OCI-LY7 (cell line): Measurements from ENCODE around the gene NHS. TPM values are rescaled to one million over a fixed set of nuclear protein-coding genes. Genes with fewer than 3 reads are reported as not detected.

Experiments used
- BruUV-seq: library from RNA; stranded (reverse); fragments of 400-500 nt; replicated peaks from 2 replicates; lab custom pipeline; 2021; lab: Mats Ljungman, UMichigan
- CTCF ChIA-PET: fragments of 300-600 bp; sonication (Branson Sonifier 250); formaldehyde crosslinking; loops from one replicate; lab custom pipeline; 2022; ENCODE audit warnings: antibody characterized with exemption; ENCODE audit not compliant: unreplicated experiment; lab: Charles Lee
- POLR2A ChIA-PET: fragments of 300-600 bp; sonication (Branson Sonifier 250); formaldehyde crosslinking; loops from one replicate; lab custom pipeline; 2022; ENCODE audit warnings: antibody characterized with exemption; lab: Charles Lee
- DNase-seq: peaks from one replicate; pipeline ENCODE4 v3.0.0-alpha.2; 2015; ENCODE audit warnings: low spot score
- H2AFZ ChIP-seq: fragments of 200-600 bp; sonication (generic), shearing (Covaris generic); 2 replicates; pipeline ENCODE4 v1.6.1; 2014; ENCODE audit warnings: mild to moderate bottlenecking, antibody characterized with exemption, low read length, moderate library complexity
- H3K27ac ChIP-seq: fragments of 200-600 bp; sonication (generic); 2 replicates; pipeline ENCODE4 v1.5.1; 2014; ENCODE audit warnings: mixed run types, low read depth, mild to moderate bottlenecking, moderate library complexity, low read length, inconsistent platforms; ENCODE audit not compliant: poor library complexity, severe bottlenecking
- H3K36me3 ChIP-seq: fragments of 200-600 bp; sonication (generic); 2 replicates; pipeline ENCODE4 v1.6.1; 2014; ENCODE audit warnings: mild to moderate bottlenecking, antibody characterized with exemption, low read length, moderate library complexity, mixed read lengths; ENCODE audit not compliant: insufficient read depth
- H3K4me1 ChIP-seq: fragments of 200-600 bp; sonication (generic); 2 replicates; pipeline ENCODE4 v1.5.1; 2014; ENCODE audit warnings: mild to moderate bottlenecking, low read length; ENCODE audit not compliant: insufficient read depth, poor library complexity, severe bottlenecking
- H3K4me2 ChIP-seq: fragments of 200-600 bp; sonication (generic); 2 replicates; pipeline ENCODE4 v1.6.1; 2014; ENCODE audit warnings: mild to moderate bottlenecking, low read length
- H3K4me3 ChIP-seq: fragments of 200-600 bp; sonication (generic); 2 replicates; pipeline ENCODE4 v1.5.1; 2014; ENCODE audit warnings: mild to moderate bottlenecking, low read depth, low read length; ENCODE audit not compliant: poor library complexity, severe bottlenecking
- H3K79me2 ChIP-seq: fragments of 200-600 bp; sonication (generic); 2 replicates; pipeline ENCODE4 v1.6.1; 2016; ENCODE audit warnings: low read depth, mild to moderate bottlenecking, low read length, moderate library complexity, mixed read lengths; ENCODE audit not compliant: insufficient read depth
- H3K9me2 ChIP-seq: fragments of 200-600 bp; sonication (generic); 2 replicates; pipeline ENCODE4 v1.6.1; 2016; ENCODE audit warnings: mild to moderate bottlenecking, low read length, mixed read lengths; ENCODE audit not compliant: insufficient read depth
- H3K9me3 ChIP-seq: fragments of 200-600 bp; sonication (generic); 2 replicates; pipeline ENCODE4 v1.6.1; 2014; ENCODE audit warnings: mild to moderate bottlenecking, mixed run types, low read length, mixed read lengths
- H4K20me1 ChIP-seq: fragments of 200-600 bp; sonication (generic); 2 replicates; pipeline ENCODE4 v1.6.1; 2014; ENCODE audit warnings: mild to moderate bottlenecking, antibody characterized with exemption, low read length, moderate library complexity, mixed read lengths; ENCODE audit not compliant: insufficient read depth
- EZH2phosphoT487 ChIP-seq: fragments of 200-600 bp; sonication (generic); IDR thresholded peaks from 2 replicates; pipeline ENCODE4 v1.6.1; 2018; ENCODE audit warnings: low read depth, borderline replicate concordance, mild to moderate bottlenecking, mixed run types, antibody characterized with exemption, low read length, moderate library complexity, mixed read lengths
- intact Hi-C: fragments of 100-400 bp; cut with micrococcal nuclease; formaldehyde crosslinking; loops from one replicate; pipeline ENCODE4 v1.10.0; 2022; ENCODE audit not compliant: unreplicated experiment
- total RNA-seq, 2 experiments: library from RNA; depleted of rRNA in 1 of 2; stranded (reverse); fragments of >200 nt in 1 of 2; shearing (Covaris generic) in 1 of 2; gene quantifications; 2 replicates each; pipeline ENCODE4 v1.2.3, GENCODE V29; 2014 to 2022
- TF ChIP-seq, protein P1 (sequence below): fragments of 200-600 bp; sonication (generic); conservative IDR thresholded peaks from 2 replicates; pipeline ENCODE4 v1.5.1; 2014; ENCODE audit warnings: mild to moderate bottlenecking, antibody characterized with exemption, low read length, moderate library complexity, mixed read lengths

NHS gene
- total RNA-seq, 2 experiments from 2014 or later = not detected

DNA sequence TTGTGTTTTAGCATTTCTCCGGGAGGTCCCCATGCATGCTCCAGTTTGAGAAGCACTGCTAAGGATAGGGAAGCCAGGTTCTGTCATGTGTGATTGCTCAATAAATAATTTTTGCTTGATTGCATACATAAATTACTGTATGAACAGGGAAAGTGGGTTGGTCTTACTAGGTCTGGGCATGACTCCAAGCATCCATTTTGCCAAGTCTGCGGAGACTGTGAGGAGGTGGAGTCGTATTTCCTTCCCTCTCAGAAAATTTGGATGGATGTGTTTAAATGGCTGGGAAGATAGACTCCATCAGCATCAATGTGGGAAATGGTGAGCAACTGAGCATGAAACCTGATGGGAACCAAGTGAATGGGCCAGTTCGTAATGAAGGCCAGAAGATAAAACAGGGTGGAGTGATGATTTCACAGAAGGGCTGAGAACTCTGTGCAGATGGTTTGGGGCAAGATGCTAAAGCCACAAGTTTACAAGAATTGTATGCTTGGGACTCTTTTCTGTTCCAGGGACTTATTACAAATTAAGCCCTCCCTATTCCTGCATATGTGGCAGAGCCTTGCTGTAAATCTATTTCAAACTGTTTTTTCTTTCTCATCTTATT, 84.1 kb downstream of the NHS start:
- Histone ChIP-seq H3K4me2 (no peak overlapping the region), H3K4me3 (no peak overlapping the region), H3K9me2 (no peaks in the 10 kb centered on the region), H3K27ac (no peak overlapping the region), H3K4me1 (no peaks in the 10 kb centered on the region), H2AFZ (no peak overlapping the region), H4K20me1 (no peaks in the 10 kb centered on the region), H3K79me2 (no peaks in the 10 kb centered on the region), H3K36me3 (no peaks in the 10 kb centered on the region), H3K9me3 (no peaks in the 10 kb centered on the region)
- intact Hi-C loops = no loop called here
- POLR2A ChIA-PET = no interaction called here
- CTCF ChIA-PET = no interaction called here
- no TSS peak for BruUV-seq
- TF ChIP-seq EZH2phosphoT487 = no peak
- TF ChIP-seq, protein P1, sequence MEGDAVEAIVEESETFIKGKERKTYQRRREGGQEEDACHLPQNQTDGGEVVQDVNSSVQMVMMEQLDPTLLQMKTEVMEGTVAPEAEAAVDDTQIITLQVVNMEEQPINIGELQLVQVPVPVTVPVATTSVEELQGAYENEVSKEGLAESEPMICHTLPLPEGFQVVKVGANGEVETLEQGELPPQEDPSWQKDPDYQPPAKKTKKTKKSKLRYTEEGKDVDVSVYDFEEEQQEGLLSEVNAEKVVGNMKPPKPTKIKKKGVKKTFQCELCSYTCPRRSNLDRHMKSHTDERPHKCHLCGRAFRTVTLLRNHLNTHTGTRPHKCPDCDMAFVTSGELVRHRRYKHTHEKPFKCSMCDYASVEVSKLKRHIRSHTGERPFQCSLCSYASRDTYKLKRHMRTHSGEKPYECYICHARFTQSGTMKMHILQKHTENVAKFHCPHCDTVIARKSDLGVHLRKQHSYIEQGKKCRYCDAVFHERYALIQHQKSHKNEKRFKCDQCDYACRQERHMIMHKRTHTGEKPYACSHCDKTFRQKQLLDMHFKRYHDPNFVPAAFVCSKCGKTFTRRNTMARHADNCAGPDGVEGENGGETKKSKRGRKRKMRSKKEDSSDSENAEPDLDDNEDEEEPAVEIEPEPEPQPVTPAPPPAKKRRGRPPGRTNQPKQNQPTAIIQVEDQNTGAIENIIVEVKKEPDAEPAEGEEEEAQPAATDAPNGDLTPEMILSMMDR = no peak
- DNase-seq = no peak

DNA sequence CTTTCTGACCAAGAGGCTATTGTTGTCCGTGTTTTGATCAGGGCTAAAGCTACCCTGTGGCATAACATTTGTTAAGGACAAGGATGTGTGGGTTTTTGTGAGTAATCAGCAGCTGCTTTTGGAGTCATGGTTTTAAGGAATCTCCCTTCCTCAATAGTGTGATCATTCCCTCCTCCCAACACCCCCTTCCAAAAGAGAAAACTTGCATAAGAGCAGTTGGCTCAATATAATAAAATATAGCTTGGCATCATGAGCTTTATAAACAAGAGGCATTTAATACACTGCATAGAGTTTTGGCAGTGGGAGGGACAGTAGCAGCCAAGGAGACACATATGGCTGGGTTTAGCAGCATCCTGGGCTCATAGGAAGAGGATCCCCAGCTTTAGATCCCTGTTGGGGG, 84.7 kb downstream of the NHS start:
- H2AFZ ChIP-seq = no peak overlapping the region
- H3K4me1 ChIP-seq = no peaks in the 10 kb centered on the region
- no peak overlapping the region for H3K4me3 ChIP-seq
- no peak overlapping the region for H3K4me2 ChIP-seq
- POLR2A ChIA-PET = no interaction called here
- BruUV-seq = no TSS peak
- no peaks in the 10 kb centered on the region for H3K9me3 ChIP-seq
- H4K20me1 ChIP-seq = no peaks in the 10 kb centered on the region
- DNase-seq = no peak
- CTCF ChIA-PET = no interaction called here
- intact Hi-C loops = no loop called here
- H3K79me2 ChIP-seq = no peaks in the 10 kb centered on the region
- H3K27ac ChIP-seq = no peak overlapping the region
- TF ChIP-seq, protein P1 = no peak
- no peak for TF ChIP-seq EZH2phosphoT487
- H3K36me3 ChIP-seq = no peaks in the 10 kb centered on the region
- no peaks in the 10 kb centered on the region for H3K9me2 ChIP-seq

DNA sequence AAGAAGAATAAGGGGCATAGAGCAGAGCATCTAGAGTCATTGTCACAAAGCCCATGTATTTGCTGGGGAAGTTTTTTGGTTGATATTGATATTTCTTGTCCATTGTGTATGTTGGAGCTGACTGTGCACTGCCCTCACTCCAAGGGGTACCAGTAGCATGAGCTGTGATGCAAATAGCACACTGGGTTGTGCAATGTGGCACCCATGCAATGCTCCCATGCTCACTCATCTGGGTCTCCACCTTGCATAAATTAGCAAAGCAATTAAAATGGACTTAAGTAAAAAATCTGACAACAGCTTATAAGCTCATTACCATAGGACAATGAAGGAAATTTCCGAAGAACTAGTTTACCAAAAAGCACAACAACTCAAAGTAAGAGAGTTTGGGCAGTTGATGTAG, 87.9 kb downstream of the NHS start:
- H3K4me2 ChIP-seq = no peak overlapping the region
- H3K4me1 ChIP-seq = no peaks in the 10 kb centered on the region
- intact Hi-C loops = no loop called here

More for the DNA sequence above, 87.9 kb downstream of the NHS start:
- no peaks in the 10 kb centered on the region for H3K79me2 ChIP-seq
- no peak overlapping the region for H2AFZ ChIP-seq
- ChIA-PET POLR2A (interaction anchor here (0.6 kb wide), 2 partner anchors 13 to 1068 kb away, joined by 3 to 6 read pairs; no protein-coding TSS in a partner anchor), CTCF (no interaction called here)
- no peaks in the 10 kb centered on the region for H3K9me3 ChIP-seq
- no peak overlapping the region for H3K4me3 ChIP-seq
- no TSS peak for BruUV-seq
- H3K27ac ChIP-seq = no peak overlapping the region
- no peaks in the 10 kb centered on the region for H4K20me1 ChIP-seq
- DNase-seq = no peak
- TF ChIP-seq, protein P1 = no peak
- TF ChIP-seq EZH2phosphoT487 = no peak
- H3K36me3 ChIP-seq = no peaks in the 10 kb centered on the region
- H3K9me2 ChIP-seq = no peaks in the 10 kb centered on the region
